HUES6 (cell line): ENCODE data around the gene HTATIP2.

Experiments
- H3K27ac ChIP-seq: 2 replicates; pipeline ENCODE4 v1.7.0; 2013; ENCODE audit warnings: low read depth, mild to moderate bottlenecking, low read length, inconsistent platforms
- H3K27me3 ChIP-seq: 2 replicates; pipeline ENCODE4 v1.6.1; 2013; ENCODE audit warnings: low read length; ENCODE audit not compliant: control insufficient read depth, insufficient read depth
- H3K36me3 ChIP-seq: 2 replicates; pipeline ENCODE4 v1.6.1; 2013; ENCODE audit warnings: low read length; ENCODE audit not compliant: control insufficient read depth, insufficient read depth
- H3K4me1 ChIP-seq: 2 replicates; pipeline ENCODE4 v1.6.1; 2013; ENCODE audit warnings: low read length; ENCODE audit not compliant: control insufficient read depth, insufficient read depth
- H3K4me3 ChIP-seq: 2 replicates; pipeline ENCODE4 v1.5.1; 2013; ENCODE audit warnings: low read depth, low read length
- H3K9ac ChIP-seq: one replicate; pipeline ENCODE4 v1.6.1; 2013; ENCODE audit warnings: mild to moderate bottlenecking, low read length
- H3K9me3 ChIP-seq: 2 replicates; pipeline ENCODE4 v1.6.1; 2013; ENCODE audit warnings: low read depth, low read length; ENCODE audit not compliant: control insufficient read depth, insufficient read depth

The HTATIP2 gene

GRCh38 chr11:20399498-20399897 is 36.0 kb downstream of the HTATIP2 start:
- H3K4me1 ChIP-seq: no peaks in the 10 kb centered on the region
- no peak overlapping the region for H3K27ac ChIP-seq
- H3K4me3 ChIP-seq: no peak overlapping the region
- H3K36me3 ChIP-seq: peaks cover 65% of the 10 kb centered on the region
- H3K27me3 ChIP-seq: no peaks in the 10 kb centered on the region
- H3K9ac ChIP-seq: no peak overlapping the region
- no peaks in the 10 kb centered on the region for H3K9me3 ChIP-seq

GRCh38 chr11:20403059-20403458 is 39.5 kb downstream of the HTATIP2 start:
- H3K4me3 ChIP-seq: no peak overlapping the region
- H3K9me3 ChIP-seq: no peaks in the 10 kb centered on the region
- no peak overlapping the region for H3K27ac ChIP-seq
- no peak overlapping the region for H3K9ac ChIP-seq
- peaks cover 58% of the 10 kb centered on the region for H3K36me3 ChIP-seq
- H3K4me1 ChIP-seq: no peaks in the 10 kb centered on the region
- no peaks in the 10 kb centered on the region for H3K27me3 ChIP-seq

GRCh38 chr11:20406484-20406883 is 43.0 kb downstream of the HTATIP2 start:
- H3K9ac ChIP-seq: no peak overlapping the region
- no peak overlapping the region for H3K27ac ChIP-seq
- peaks cover 50% of the 10 kb centered on the region for H3K36me3 ChIP-seq
- H3K27me3 ChIP-seq: no peaks in the 10 kb centered on the region
- no peaks in the 10 kb centered on the region for H3K4me1 ChIP-seq
- no peaks in the 10 kb centered on the region for H3K9me3 ChIP-seq
- H3K4me3 ChIP-seq: no peak overlapping the region

GRCh38 chr11:20407344-20407743 is 43.8 kb downstream of the HTATIP2 start:
- Histone ChIP-seq H3K4me3 (no peak overlapping the region), H3K27me3 (no peaks in the 10 kb centered on the region), H3K27ac (no peak overlapping the region), H3K9ac (no peak overlapping the region), H3K9me3 (no peaks in the 10 kb centered on the region), H3K4me1 (no peaks in the 10 kb centered on the region), H3K36me3 (peaks cover 46% of the 10 kb centered on the region)

- H3K36me3 ChIP-seq: peaks cover 27% of the 10 kb centered on the region
- no peak overlapping the region for H3K9ac ChIP-seq
- no peaks in the 10 kb centered on the region for H3K27me3 ChIP-seq
- no peaks in the 10 kb centered on the region for H3K9me3 ChIP-seq
- no peak overlapping the region for H3K27ac ChIP-seq
- no peak overlapping the region for H3K4me3 ChIP-seq
- no peaks in the 10 kb centered on the region for H3K4me1 ChIP-seq
Observed at GRCh38 chr11:20415432-20415831, 51.9 kb downstream of the HTATIP2 start.

- no peaks in the 10 kb centered on the region for H3K9me3 ChIP-seq
Observed at GRCh38 chr11:20417771-20418170, 54.3 kb downstream of the HTATIP2 start.

GRCh38 chr11:20421946-20422345 is 58.4 kb downstream of the HTATIP2 start:
- Histone ChIP-seq H3K4me1 (no peaks in the 10 kb centered on the region), H3K36me3 (peaks cover 23% of the 10 kb centered on the region), H3K9me3 (no peaks in the 10 kb centered on the region), H3K27me3 (no peaks in the 10 kb centered on the region), H3K27ac (no peak overlapping the region), H3K9ac (no peak overlapping the region), H3K4me3 (no peak overlapping the region)

More at GRCh38 chr11:20417771-20418170, 54.3 kb downstream of the HTATIP2 start:
- Histone ChIP-seq H3K4me3 (no peak overlapping the region), H3K4me1 (no peaks in the 10 kb centered on the region), H3K27ac (no peak overlapping the region), H3K27me3 (no peaks in the 10 kb centered on the region), H3K36me3 (peaks cover 39% of the 10 kb centered on the region), H3K9ac (no peak overlapping the region)

- peaks cover 7% of the 10 kb centered on the region for H3K36me3 ChIP-seq
- H3K9ac ChIP-seq: no peak overlapping the region
- H3K27me3 ChIP-seq: no peaks in the 10 kb centered on the region
- no peaks in the 10 kb centered on the region for H3K9me3 ChIP-seq
- no peak overlapping the region for H3K27ac ChIP-seq
- H3K4me3 ChIP-seq: no peak overlapping the region
- no peaks in the 10 kb centered on the region for H3K4me1 ChIP-seq
Observed at GRCh38 chr11:20429216-20429615, 65.7 kb downstream of the HTATIP2 start.
